Dermis lymphatic vessel endothelial cell (primary cell): ENCODE measurements around the gene KCNJ2. TPM values are rescaled to one million over a fixed set of nuclear protein-coding genes. Genes with fewer than 3 reads are reported as not detected.

ENCODE experiments used
- total RNA-seq: library from RNA; depleted of rRNA; stranded (reverse); fragments of >200 nt; gene quantifications from 2 replicates; pipeline ENCODE4 v1.2.1, GENCODE V29; 2014

Gene KCNJ2
- 0.34 and 0.43 TPM in 2 replicates for total RNA-seq

DNA sequence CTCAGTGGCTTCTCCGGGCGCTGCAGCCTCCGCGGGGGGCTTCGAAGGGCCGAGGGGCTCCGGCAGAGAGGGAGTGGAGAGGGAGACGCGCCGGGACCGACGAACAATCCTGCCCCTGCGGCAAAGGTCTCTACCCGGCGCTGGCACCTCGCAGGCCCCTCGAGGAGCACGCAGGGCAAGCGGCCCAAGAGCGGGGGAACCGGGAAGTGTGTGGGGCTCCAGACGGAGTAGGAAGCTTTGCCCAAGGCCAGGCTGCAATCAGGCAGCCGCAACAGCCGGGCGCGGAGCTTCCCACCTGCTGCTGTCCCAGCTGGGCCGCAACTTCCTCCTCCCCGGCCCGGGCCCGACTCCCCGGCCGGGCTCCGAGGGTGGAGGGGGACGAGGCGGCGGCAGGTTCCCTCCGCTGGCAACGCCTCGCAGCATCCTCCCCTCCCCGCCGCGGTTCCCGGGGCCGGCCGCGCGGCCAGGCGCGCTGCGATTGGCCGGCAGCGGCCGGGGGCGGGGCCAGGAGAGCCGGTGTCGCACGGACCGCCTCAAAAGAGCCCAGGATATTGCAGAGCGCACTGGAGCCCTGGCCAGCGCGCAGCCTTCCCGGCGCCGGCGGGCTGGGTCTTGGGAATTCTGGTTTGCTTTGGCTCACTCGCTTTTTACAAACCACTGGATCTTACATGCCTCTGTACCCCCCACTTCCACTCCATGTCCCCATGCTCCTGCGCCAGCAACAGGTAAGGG lies at the start of gene KCNJ2:
Gene KCNJ2, plus strand, starts transcription at position 556 of the 732 bp plus-strand sequence. CDS start 5,508 bp downstream, outside the sequence.

Other genes with a start within 250 kb of the KCNJ2 start
- gene KCNJ16, start 94.3 kb upstream of the KCNJ2 start, total RNA-seq = under 0.01 TPM in 1 of 2 replicates, not detected in the other